Fibroblast of lung (primary cell): ENCODE results near the gene DDX10. TPM values are rescaled to one million over a fixed set of nuclear protein-coding genes. Genes with fewer than 3 reads are reported as not detected.

Experiments used
- DNase-seq, 2 donors: peaks; one replicate each; pipeline versions ENCODE4 v3.0.0 to v3.0.0-alpha.2; 2010; ENCODE audit warnings: low read depth in 2 of 2
- H2AFZ ChIP-seq: 2 replicates; pipeline ENCODE4 v1.5.1; 2012; ENCODE audit warnings: low read length, control low read depth, inconsistent platforms
- H3K27ac ChIP-seq: 2 replicates; pipeline ENCODE4 v1.5.1; 2011; ENCODE audit warnings: low read length, control low read depth; ENCODE audit not compliant: insufficient read depth
- H3K27me3 ChIP-seq: 2 replicates; pipeline ENCODE4 v1.5.1; 2011; ENCODE audit warnings: mild to moderate bottlenecking, low read length; ENCODE audit not compliant: control insufficient read depth, insufficient read depth
- H3K36me3 ChIP-seq: 2 replicates; pipeline ENCODE4 v1.5.1; 2011; ENCODE audit warnings: low read length; ENCODE audit not compliant: control insufficient read depth, insufficient read depth
- H3K4me1 ChIP-seq: 2 replicates; pipeline ENCODE4 v1.5.1; 2011; ENCODE audit warnings: low read length; ENCODE audit not compliant: control insufficient read depth, insufficient read depth; ENCODE audit errors: extremely low read depth
- H3K4me2 ChIP-seq: 2 replicates; pipeline ENCODE4 v1.5.1; 2011; ENCODE audit warnings: low read length, control low read depth; ENCODE audit not compliant: insufficient read depth; ENCODE audit errors: extremely low read depth
- H3K4me3 ChIP-seq, 4 experiments: fragments of 200-600 bp in 1 of 4; sonication (generic) in 1 of 4; replicated peaks in 1 of 4; 2 replicates each; pipeline ENCODE4 v1.5.1; 2011 to 2016; ENCODE audit warnings: low read length in 4 of 4, low read depth in 3 of 4, mild to moderate bottlenecking in 3 of 4, control low read depth in 2 of 4, inconsistent platforms in 1 of 4, mixed read lengths in 1 of 4; ENCODE audit not compliant: insufficient read depth in 1 of 4; ENCODE audit errors: control extremely low read depth in 1 of 4
- H3K79me2 ChIP-seq: 2 replicates; pipeline ENCODE4 v1.5.1; 2012; ENCODE audit warnings: mild to moderate bottlenecking, low read length, inconsistent platforms; ENCODE audit not compliant: control insufficient read depth, insufficient read depth
- H3K9ac ChIP-seq: 2 replicates; pipeline ENCODE4 v1.5.1; 2011; ENCODE audit warnings: mild to moderate bottlenecking, low read length, control low read depth; ENCODE audit not compliant: insufficient read depth
- H3K9me3 ChIP-seq: 2 replicates; pipeline ENCODE4 v1.5.1; 2012; ENCODE audit warnings: low read depth, low read length; ENCODE audit not compliant: control insufficient read depth, insufficient read depth
- H4K20me1 ChIP-seq: 2 replicates; pipeline ENCODE4 v1.5.1; 2011; ENCODE audit warnings: low read length; ENCODE audit not compliant: control insufficient read depth, insufficient read depth; ENCODE audit errors: extremely low read depth
- CTCF ChIP-seq, 2 donors: IDR thresholded peaks in 1 of 2; conservative IDR thresholded peaks in 1 of 2; 1 replicate in 1 of 2; 2 replicates in 1 of 2; pipeline ENCODE4 v1.5.1; 2011 to 2012; ENCODE audit warnings: low read length in 2 of 2, control low read depth in 1 of 2, inconsistent platforms in 1 of 2, low read depth in 1 of 2, mild to moderate bottlenecking in 1 of 2
- EZH2 ChIP-seq: IDR thresholded peaks from 2 replicates; pipeline ENCODE4 v1.5.1; 2012; ENCODE audit warnings: low read length, control low read depth, mild to moderate bottlenecking; ENCODE audit errors: missing control alignments
- polyA plus RNA-seq, 2 donors: library from polyadenylated mRNA; depleted of rRNA in 1 of 2; stranded (reverse) in 1 of 2; unstranded in 1 of 2; fragments of >200 nt; gene quantifications; 2 replicates each; pipeline ENCODE4 v1.2.1, GENCODE V29; 2011 to 2012; ENCODE audit warnings: missing spikeins in 1 of 2
- total RNA-seq: library from RNA; depleted of rRNA; stranded (reverse); fragments of >200 nt; gene quantifications from 2 replicates; pipeline ENCODE4 v1.2.1, GENCODE V29; 2014

Gene DDX10
- total and polyA plus RNA-seq, 2 donors (not counting 1 experiment from before 2014, with no cell fraction given) = 18.5 to 20.7 TPM

- H3K9me3 ChIP-seq = no peaks in the 10 kb centered on the region
- H3K36me3 ChIP-seq = no peaks in the 10 kb centered on the region
- no peak overlapping the region for H3K27ac ChIP-seq
- H3K4me3 ChIP-seq = no peak overlapping the region
- peak overlapping the region; percentile 18 for H3K4me2 ChIP-seq
- TF ChIP-seq EZH2 (no peak), CTCF (conservative IDR thresholded peaks at IDR 0.05 in 1 of 2, IDR thresholded peaks at IDR 0.05 in 1 of 2; ENCODE audit: low read depth in 1 of 2, low read length in 2 of 2) (no peak)
- no peak overlapping the region for H2AFZ ChIP-seq
- DNase-seq = peak in 1 of 2 donors; percentile 65
- H4K20me1 ChIP-seq = no peaks in the 10 kb centered on the region
- no peaks in the 10 kb centered on the region for H3K27me3 ChIP-seq
- no peaks in the 10 kb centered on the region for H3K79me2 ChIP-seq
- peaks cover 4% of the 10 kb centered on the region for H3K4me1 ChIP-seq
- no peak overlapping the region for H3K9ac ChIP-seq
Measured at GRCh38 chr11:108912581-108912980, 247.7 kb downstream of the DDX10 start.

- Histone ChIP-seq H3K9ac (no peak overlapping the region), H3K27me3 (no peaks in the 10 kb centered on the region), H3K9me3 (no peaks in the 10 kb centered on the region), H4K20me1 (no peaks in the 10 kb centered on the region), H3K36me3 (no peaks in the 10 kb centered on the region), H3K4me2 (no peak overlapping the region), H3K27ac (no peak overlapping the region), H3K79me2 (no peaks in the 10 kb centered on the region), H3K4me1 (peaks cover 4% of the 10 kb centered on the region), H3K4me3 (no peak overlapping the region), H2AFZ (no peak overlapping the region)
- DNase-seq = no peak
- TF ChIP-seq EZH2 (no peak), CTCF (conservative IDR thresholded peaks at IDR 0.05 in 1 of 2, IDR thresholded peaks at IDR 0.05 in 1 of 2; ENCODE audit: low read depth in 1 of 2, low read length in 2 of 2) (no peak)
Measured at GRCh38 chr11:108913204-108913603, 248.3 kb downstream of the DDX10 start.

GRCh38 chr11:108914211-108914610, 249.3 kb downstream of the DDX10 start:
- H3K36me3 ChIP-seq = no peaks in the 10 kb centered on the region
- H3K4me3 ChIP-seq = no peak overlapping the region
- H3K79me2 ChIP-seq = no peaks in the 10 kb centered on the region
- H3K27me3 ChIP-seq = no peaks in the 10 kb centered on the region
- no peak overlapping the region for H3K9ac ChIP-seq
- no peak overlapping the region for H3K27ac ChIP-seq
- H3K4me2 ChIP-seq = no peak overlapping the region
- H3K4me1 ChIP-seq = peaks cover 4% of the 10 kb centered on the region
- no peak for DNase-seq
- no peaks in the 10 kb centered on the region for H3K9me3 ChIP-seq
- no peak overlapping the region for H2AFZ ChIP-seq
- H4K20me1 ChIP-seq = no peaks in the 10 kb centered on the region
- TF ChIP-seq CTCF (conservative IDR thresholded peaks at IDR 0.05 in 1 of 2, IDR thresholded peaks at IDR 0.05 in 1 of 2; ENCODE audit: low read depth in 1 of 2, low read length in 2 of 2) (no peak), EZH2 (no peak)
